T-cell (primary cell): ENCODE results near the gene BMPR1B. TPM values are rescaled to one million over a fixed set of nuclear protein-coding genes. Genes with fewer than 3 reads are reported as not detected.

Experiments used
- ATAC-seq, 4 experiments: fragments of 200-7000 bp in 3 of 4; fragments of 150-1000 bp in 1 of 4; cut with Tn5 transposase; replicated peaks in 1 of 4; 1 replicate in 3 of 4; 2 replicates in 1 of 4; pipeline ENCODE4 v1.10.0; 2021; ENCODE audit warnings: moderate library complexity in 3 of 4, mild to moderate bottlenecking in 2 of 4, moderate number of reproducible peaks in 1 of 4
- CTCF ChIA-PET, 2 donors: fragments of 300-600 bp; sonication (Branson Sonifier 250); formaldehyde crosslinking; loops; one replicate each; lab custom pipeline; 2022; ENCODE audit warnings: antibody characterized with exemption in 2 of 2; lab: Charles Lee
- POLR2A ChIA-PET, 2 donors: fragments of 300-600 bp; sonication (Branson Sonifier 250); formaldehyde crosslinking; loops; one replicate each; lab custom pipeline; 2022; ENCODE audit warnings: antibody characterized with exemption in 2 of 2; lab: Charles Lee
- DNase-seq, 35 experiments: peaks; one replicate each; pipeline versions ENCODE4 v3.0.0 to v3.0.0-alpha.2; 2013 to 2023
- H3K27ac ChIP-seq: one replicate; pipeline ENCODE4 v1.5.1; 2013; ENCODE audit warnings: low read length
- H3K27me3 ChIP-seq, 2 experiments: replicated peaks in 1 of 2; 1 replicate in 1 of 2; 2 replicates in 1 of 2; pipeline versions ENCODE4 v1.6.1 to v1.7.0; 2013; ENCODE audit warnings: low read length in 1 of 2, mixed read lengths in 1 of 2; ENCODE audit not compliant: control insufficient read depth in 2 of 2, insufficient read depth in 2 of 2; ENCODE audit errors: extremely low read depth in 1 of 2
- H3K36me3 ChIP-seq, 2 donors: 1 replicate in 1 of 2; 2 replicates in 1 of 2; pipeline versions ENCODE4 v1.6.1 to v1.7.0; 2013; ENCODE audit warnings: low read length in 1 of 2; ENCODE audit not compliant: control insufficient read depth in 2 of 2, insufficient read depth in 1 of 2; ENCODE audit errors: extremely low read depth in 1 of 2
- H3K4me1 ChIP-seq, 2 experiments: 1 replicate in 1 of 2; 2 replicates in 1 of 2; pipeline versions ENCODE4 v1.6.1 to v1.7.0; 2013; ENCODE audit warnings: low read length in 2 of 2, mixed read lengths in 1 of 2; ENCODE audit not compliant: insufficient read depth in 2 of 2, control insufficient read depth in 1 of 2; ENCODE audit errors: extremely low read depth in 1 of 2
- H3K4me3 ChIP-seq, 2 donors: 1 replicate in 1 of 2; 2 replicates in 1 of 2; pipeline versions ENCODE4 v1.5.1 to v1.7.0; 2013; ENCODE audit warnings: mild to moderate bottlenecking in 2 of 2, low read length in 1 of 2, moderate library complexity in 1 of 2; ENCODE audit not compliant: control insufficient read depth in 1 of 2; ENCODE audit errors: extremely low read depth in 1 of 2
- H3K9me3 ChIP-seq: 2 replicates; pipeline ENCODE4 v1.7.0; 2013
- H3K27ac Mint-ChIP-seq, 2 donors: one replicate each; pipeline ENCODE4 v1.8.0; 2020 to 2021; ENCODE audit warnings: mild to moderate bottlenecking in 2 of 2, mixed read lengths in 2 of 2
- H3K27me3 Mint-ChIP-seq, 2 donors: one replicate each; pipeline ENCODE4 v1.8.0; 2021 to 2022; ENCODE audit warnings: mixed read lengths in 2 of 2
- H3K36me3 Mint-ChIP-seq: one replicate; pipeline ENCODE4 v1.8.0; 2021; ENCODE audit warnings: mixed read lengths
- H3K4me1 Mint-ChIP-seq, 3 donors: one replicate each; pipeline ENCODE4 v1.8.0; 2020 to 2022; ENCODE audit warnings: mixed read lengths in 3 of 3, mild to moderate bottlenecking in 1 of 3
- H3K4me3 Mint-ChIP-seq, 3 donors: one replicate each; pipeline ENCODE4 v1.8.0; 2020 to 2022; ENCODE audit warnings: mild to moderate bottlenecking in 3 of 3, mixed read lengths in 3 of 3, moderate library complexity in 3 of 3
- H3K9me3 Mint-ChIP-seq, 3 donors: one replicate each; pipeline ENCODE4 v1.8.0; 2020 to 2022; ENCODE audit warnings: mixed read lengths in 3 of 3
- WGBS: methylation state at CpG from one replicate; pipeline ENCODE4 v1.1.5; 2013; ENCODE audit warnings: missing lambda C conversion rate; ENCODE audit not compliant: insufficient coverage; 5-methylcytosine and 5-hydroxymethylcytosine counted together
- total RNA-seq, 35 experiments: library from RNA in 6 of 35; stranded (reverse) in 6 of 35; fragments of 120-200 nt in 1 of 35; gene quantifications; one replicate each; pipeline versions ENCODE4 v1.2.1 to v1.2.4 and lab custom pipeline; 2013 to 2026

Gene BMPR1B
- total RNA-seq, 5 donors from 2014 or later (not counting 1 experiment from before 2014, with no cell fraction given), result 0.09 to 0.36 (median 0.28) TPM; not detected in 2

- Mint-ChIP-seq H3K4me1 (no peaks in the 10 kb centered on the region), H3K36me3 (no peaks in the 10 kb centered on the region), H3K9me3 (no peaks in the 10 kb centered on the region), H3K27ac (no peak overlapping the region), H3K27me3 (peaks cover 12 to 22% of the 10 kb centered on the region in 2 donors), H3K4me3 (no peak overlapping the region)
- ChIA-PET POLR2A (no interaction called here), CTCF (no interaction called here)
- no peak overlapping the region for H3K27ac ChIP-seq
- no peaks in the 10 kb centered on the region for H3K4me1 ChIP-seq
- no peaks in the 10 kb centered on the region for H3K9me3 ChIP-seq
- H3K27me3 ChIP-seq, result no peaks in the 10 kb centered on the region
- no peaks in the 10 kb centered on the region for H3K36me3 ChIP-seq
- no peak overlapping the region for H3K4me3 ChIP-seq
- 80% methylated on average over 1 of the region's 3 CpGs for WGBS
- DNase-seq, result no peak
- ATAC-seq, result no peak
These were observed 9.1 kb downstream of the BMPR1B start for GRCh38 chr4:94766856-94767255.

DNA sequence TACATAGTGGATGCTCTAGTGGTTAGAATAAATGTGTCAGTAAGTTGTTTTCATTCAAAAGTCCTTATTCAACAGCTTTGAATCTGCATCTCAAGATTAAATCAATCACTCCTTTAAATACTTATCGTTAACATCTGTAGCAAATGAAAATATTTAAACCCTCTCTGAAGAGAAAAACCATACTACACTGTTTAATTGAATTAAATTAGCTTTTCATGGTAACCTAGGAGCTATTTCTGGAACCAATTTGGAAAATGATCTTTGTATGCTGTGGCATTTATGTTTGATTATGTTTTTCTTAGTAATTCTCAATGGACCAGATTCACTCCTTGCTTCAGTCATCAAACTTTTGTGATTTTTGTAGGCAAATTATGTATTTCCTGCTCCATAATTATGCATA lies 9.7 kb downstream of the BMPR1B start:
- no peak overlapping the region for H3K4me3 Mint-ChIP-seq
- Histone ChIP-seq H3K4me1 (no peaks in the 10 kb centered on the region), H3K27me3 (no peaks in the 10 kb centered on the region), H3K27ac (no peak overlapping the region), H3K4me3 (no peak overlapping the region), H3K9me3 (no peaks in the 10 kb centered on the region), H3K36me3 (no peaks in the 10 kb centered on the region)
- ChIA-PET CTCF (no interaction called here), POLR2A (no interaction called here)
- H3K36me3 Mint-ChIP-seq, result no peaks in the 10 kb centered on the region
- H3K9me3 Mint-ChIP-seq, result no peaks in the 10 kb centered on the region
- no peak for DNase-seq
- no CpG with 5 or more reads among the region's 1 CpG for WGBS
- peaks cover 9 to 17% of the 10 kb centered on the region in 2 donors for H3K27me3 Mint-ChIP-seq
- H3K27ac Mint-ChIP-seq, result no peak overlapping the region
- no peaks in the 10 kb centered on the region for H3K4me1 Mint-ChIP-seq
- no peak for ATAC-seq

- Mint-ChIP-seq H3K27me3 (no peaks in the 10 kb centered on the region), H3K27ac (no peak overlapping the region), H3K9me3 (peaks cover 6 to 12% (median 10%) of the 10 kb centered on the region in 3 donors), H3K4me3 (no peak overlapping the region), H3K36me3 (no peaks in the 10 kb centered on the region), H3K4me1 (no peaks in the 10 kb centered on the region)
- H3K27ac ChIP-seq, result no peak overlapping the region
- no peaks in the 10 kb centered on the region for H3K4me1 ChIP-seq
- CTCF ChIA-PET, result interaction anchor here in 1 of 2 donors (0.7 kb wide), 1 partner anchor 70 kb away, joined by 4 read pairs; no protein-coding TSS in a partner anchor
- H3K36me3 ChIP-seq, result no peaks in the 10 kb centered on the region
- DNase-seq, result no peak
- H3K4me3 ChIP-seq, result no peak overlapping the region
- H3K9me3 ChIP-seq, result no peaks in the 10 kb centered on the region
- POLR2A ChIA-PET, result no interaction called here
- H3K27me3 ChIP-seq, result no peaks in the 10 kb centered on the region
- WGBS, result 56% methylated on average over 1 of the region's 1 CpG
- no peak for ATAC-seq
These were observed 25.0 kb downstream of the BMPR1B start for GRCh38 chr4:94782707-94783106.

- H3K27ac Mint-ChIP-seq, result no peak overlapping the region
These were observed 33.9 kb downstream of the BMPR1B start for GRCh38 chr4:94791701-94792100.

DNA sequence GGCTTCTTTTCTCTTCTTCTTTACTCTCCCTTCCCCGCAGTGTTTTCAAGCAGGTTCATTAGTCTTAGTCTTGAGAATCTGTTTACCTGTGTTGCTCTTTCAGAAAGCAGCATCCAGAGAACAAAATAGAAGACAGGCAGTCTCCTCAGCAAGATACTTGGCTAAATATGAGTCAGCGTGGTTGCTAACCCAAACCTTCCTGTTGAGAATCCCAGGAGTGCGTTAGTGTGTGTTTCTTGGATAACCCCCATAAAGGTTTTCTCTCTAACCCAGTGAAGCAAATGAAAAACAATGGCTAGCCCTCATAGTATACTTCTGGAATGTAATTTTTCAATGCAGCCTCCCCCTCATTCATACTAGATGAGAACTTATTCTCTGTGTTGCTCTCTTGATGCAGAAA lies 41.1 kb downstream of the BMPR1B start:
- POLR2A ChIA-PET, result no interaction called here
- H3K9me3 Mint-ChIP-seq, result no peaks in the 10 kb centered on the region

More at GRCh38 chr4:94791701-94792100, 33.9 kb downstream of the BMPR1B start:
- H3K9me3 Mint-ChIP-seq, result no peaks in the 10 kb centered on the region
- H3K27me3 Mint-ChIP-seq, result no peaks in the 10 kb centered on the region
- ATAC-seq, result no peak
- DNase-seq, result no peak
- no peaks in the 10 kb centered on the region for H3K27me3 ChIP-seq
- ChIA-PET CTCF (no interaction called here), POLR2A (no interaction called here)
- H3K4me3 Mint-ChIP-seq, result no peak overlapping the region
- H3K4me3 ChIP-seq, result no peak overlapping the region
- H3K9me3 ChIP-seq, result no peaks in the 10 kb centered on the region
- H3K36me3 ChIP-seq, result no peaks in the 10 kb centered on the region
- H3K4me1 Mint-ChIP-seq, result no peaks in the 10 kb centered on the region
- H3K27ac ChIP-seq, result no peak overlapping the region
- WGBS, result 88% methylated on average over 2 of the region's 4 CpGs
- H3K4me1 ChIP-seq, result no peaks in the 10 kb centered on the region
- no peaks in the 10 kb centered on the region for H3K36me3 Mint-ChIP-seq

DNA sequence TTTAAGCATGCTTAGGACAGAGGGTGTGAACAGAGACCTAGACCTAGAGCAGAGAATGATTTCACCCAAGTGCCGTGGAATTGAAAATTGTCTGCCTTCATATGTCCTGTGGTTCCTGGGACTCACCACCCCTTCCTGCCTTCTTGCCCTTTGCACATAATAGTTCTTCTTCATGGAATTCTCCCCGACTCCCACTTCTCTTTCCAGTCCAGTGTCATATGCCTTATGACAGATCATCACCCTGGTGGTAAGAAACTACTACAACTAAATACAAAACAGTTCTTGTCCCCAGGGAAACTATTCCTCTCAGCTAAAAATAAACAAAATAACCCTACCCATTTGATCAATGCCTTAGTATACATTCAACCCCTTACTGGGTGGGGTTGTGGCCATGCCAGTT lies 43.3 kb downstream of the BMPR1B start:
- no peaks in the 10 kb centered on the region for H3K36me3 ChIP-seq
- no peak overlapping the region for H3K27ac Mint-ChIP-seq
- no peaks in the 10 kb centered on the region for H3K4me1 ChIP-seq
- no peak for DNase-seq
- H3K4me3 ChIP-seq, result no peak overlapping the region
- H3K4me3 Mint-ChIP-seq, result no peak overlapping the region
- 51% methylated on average over 2 of the region's 2 CpGs for WGBS
- H3K27me3 ChIP-seq, result no peaks in the 10 kb centered on the region
- H3K9me3 Mint-ChIP-seq, result no peaks in the 10 kb centered on the region
- POLR2A ChIA-PET, result no interaction called here
- no peaks in the 10 kb centered on the region for H3K27me3 Mint-ChIP-seq
- no peaks in the 10 kb centered on the region for H3K9me3 ChIP-seq
- H3K36me3 Mint-ChIP-seq, result no peaks in the 10 kb centered on the region
- ATAC-seq, result no peak
- H3K4me1 Mint-ChIP-seq, result no peaks in the 10 kb centered on the region
- no peak overlapping the region for H3K27ac ChIP-seq
- CTCF ChIA-PET, result no interaction called here

More for the DNA sequence above, 41.1 kb downstream of the BMPR1B start:
- DNase-seq (no peak), ATAC-seq (no peak)
- CTCF ChIA-PET, result no interaction called here
- H3K4me3 Mint-ChIP-seq, result no peak overlapping the region
- H3K27ac ChIP-seq, result no peak overlapping the region
- no peak overlapping the region for H3K4me3 ChIP-seq
- no peaks in the 10 kb centered on the region for H3K9me3 ChIP-seq
- H3K4me1 ChIP-seq, result no peaks in the 10 kb centered on the region
- no peaks in the 10 kb centered on the region for H3K27me3 ChIP-seq
- no peaks in the 10 kb centered on the region for H3K36me3 ChIP-seq
- WGBS, result 100% methylated on average over 2 of the region's 3 CpGs
- H3K36me3 Mint-ChIP-seq, result no peaks in the 10 kb centered on the region
- no peak overlapping the region for H3K27ac Mint-ChIP-seq
- no peaks in the 10 kb centered on the region for H3K27me3 Mint-ChIP-seq
- no peaks in the 10 kb centered on the region for H3K4me1 Mint-ChIP-seq

- H3K9me3 Mint-ChIP-seq, result no peaks in the 10 kb centered on the region
- no peaks in the 10 kb centered on the region for H3K9me3 ChIP-seq
- H3K27me3 ChIP-seq, result no peaks in the 10 kb centered on the region
- H3K4me3 Mint-ChIP-seq, result no peak overlapping the region
- no peak for DNase-seq
- no peaks in the 10 kb centered on the region for H3K27me3 Mint-ChIP-seq
- H3K4me3 ChIP-seq, result no peak overlapping the region
- no peaks in the 10 kb centered on the region for H3K4me1 ChIP-seq
- no peak for ATAC-seq
- ChIA-PET POLR2A (no interaction called here), CTCF (no interaction called here)
- H3K36me3 Mint-ChIP-seq, result no peaks in the 10 kb centered on the region
- H3K27ac Mint-ChIP-seq, result no peak overlapping the region
- no peak overlapping the region for H3K27ac ChIP-seq
- no peaks in the 10 kb centered on the region for H3K36me3 ChIP-seq
- WGBS, result 86% methylated on average over 4 of the region's 4 CpGs
- no peaks in the 10 kb centered on the region for H3K4me1 Mint-ChIP-seq
These were observed 44.3 kb downstream of the BMPR1B start for GRCh38 chr4:94802091-94802490.
